H9 (cell line): ENCODE results near the gene FYN. TPM values are rescaled to one million over a fixed set of nuclear protein-coding genes. Genes with fewer than 3 reads are reported as not detected.

ENCODE experiments used
- DNase-seq: peaks from one replicate; pipeline ENCODE4 v3.0.0-alpha.2; 2017
- H2AFZ ChIP-seq: one replicate; pipeline ENCODE4 v1.6.1; 2013; ENCODE audit warnings: mild to moderate bottlenecking, low read length, control low read depth, moderate library complexity
- H2AK5ac ChIP-seq: 2 replicates; pipeline ENCODE4 v1.6.1; 2013; ENCODE audit warnings: low read length, control low read depth, mixed read lengths; ENCODE audit not compliant: insufficient read length
- H2BK120ac ChIP-seq: one replicate; pipeline ENCODE4 v1.6.1; 2013; ENCODE audit warnings: low read depth, mild to moderate bottlenecking, low read length, control low read depth, inconsistent platforms; ENCODE audit not compliant: poor library complexity, severe bottlenecking
- H2BK12ac ChIP-seq: 2 replicates; pipeline ENCODE4 v1.6.1; 2013; ENCODE audit warnings: low read length, control low read depth, mixed read lengths, low read depth; ENCODE audit not compliant: insufficient read length
- H2BK15ac ChIP-seq: 2 replicates; pipeline ENCODE4 v1.6.1; 2013; ENCODE audit warnings: low read depth, low read length, control low read depth
- H2BK20ac ChIP-seq: one replicate; pipeline ENCODE4 v1.6.1; 2013; ENCODE audit warnings: low read depth, mild to moderate bottlenecking, low read length, control low read depth, inconsistent platforms; ENCODE audit not compliant: poor library complexity, severe bottlenecking
- H2BK5ac ChIP-seq: 2 replicates; pipeline ENCODE4 v1.6.1; 2013; ENCODE audit warnings: low read length, control low read depth, mixed read lengths; ENCODE audit not compliant: insufficient read length
- H3K14ac ChIP-seq: 2 replicates; pipeline ENCODE4 v1.6.1; 2013; ENCODE audit warnings: low read length, control low read depth; ENCODE audit not compliant: insufficient read depth
- H3K18ac ChIP-seq: 2 replicates; pipeline ENCODE4 v1.6.1; 2013; ENCODE audit warnings: low read depth, mild to moderate bottlenecking, mixed read lengths, low read length, control low read depth; ENCODE audit not compliant: insufficient read length
- H3K23ac ChIP-seq: 2 replicates; pipeline ENCODE4 v1.6.1; 2013; ENCODE audit warnings: low read length, control low read depth, mixed read lengths, low read depth; ENCODE audit not compliant: insufficient read length
- H3K23me2 ChIP-seq: 2 replicates; pipeline ENCODE4 v1.6.1; 2013; ENCODE audit warnings: low read depth, mild to moderate bottlenecking, mixed read lengths, low read length, control low read depth; ENCODE audit not compliant: insufficient read length, poor library complexity, severe bottlenecking
- H3K27ac ChIP-seq: 2 replicates; pipeline ENCODE4 v1.5.1; 2013; ENCODE audit warnings: low read length, control low read depth, mixed read lengths, low read depth; ENCODE audit not compliant: insufficient read length
- H3K27me3 ChIP-seq: 2 replicates; pipeline ENCODE4 v1.6.1; 2013; ENCODE audit warnings: low read length, control low read depth, inconsistent platforms; ENCODE audit not compliant: insufficient read depth
- H3K4ac ChIP-seq: 2 replicates; pipeline ENCODE4 v1.6.1; 2013; ENCODE audit warnings: low read depth, mild to moderate bottlenecking, control low read depth, inconsistent platforms, low read length, moderate library complexity
- H3K4me1 ChIP-seq: 2 replicates; pipeline ENCODE4 v1.6.1; 2013; ENCODE audit warnings: low read length, control low read depth, inconsistent platforms; ENCODE audit not compliant: insufficient read depth
- H3K4me2 ChIP-seq: 2 replicates; pipeline ENCODE4 v1.6.1; 2013; ENCODE audit warnings: low read length, control low read depth, mixed read lengths; ENCODE audit not compliant: insufficient read length, insufficient read depth
- H3K56ac ChIP-seq: 2 replicates; pipeline ENCODE4 v1.6.1; 2013; ENCODE audit warnings: low read depth, mild to moderate bottlenecking, mixed read lengths, low read length, control low read depth; ENCODE audit not compliant: insufficient read length
- H3K79me1 ChIP-seq: 2 replicates; pipeline ENCODE4 v1.6.1; 2013; ENCODE audit warnings: low read depth, mild to moderate bottlenecking, moderate library complexity, low read length, control low read depth, inconsistent platforms; ENCODE audit not compliant: insufficient read depth, poor library complexity, severe bottlenecking
- H3K79me2 ChIP-seq: 2 replicates; pipeline ENCODE4 v1.6.1; 2013; ENCODE audit warnings: low read length, control low read depth, inconsistent platforms; ENCODE audit not compliant: insufficient read depth
- H3K9ac ChIP-seq: 2 replicates; pipeline ENCODE4 v1.6.1; 2013; ENCODE audit warnings: low read length, control low read depth, mixed read lengths; ENCODE audit not compliant: insufficient read length; ENCODE audit errors: extremely low read depth
- H3K9me3 ChIP-seq: one replicate; pipeline ENCODE4 v1.6.1; 2013; ENCODE audit warnings: low read depth, low read length, inconsistent platforms; ENCODE audit not compliant: control insufficient read depth
- H3T11ph ChIP-seq: one replicate; pipeline ENCODE4 v1.6.1; 2013; ENCODE audit warnings: mild to moderate bottlenecking, low read length, control low read depth, inconsistent platforms
- H4K20me1 ChIP-seq: one replicate; pipeline ENCODE4 v1.6.1; 2013; ENCODE audit not compliant: control insufficient read depth, insufficient read length, insufficient read depth
- H4K5ac ChIP-seq: 2 replicates; pipeline ENCODE4 v1.6.1; 2013; ENCODE audit warnings: low read depth, mild to moderate bottlenecking, mixed read lengths, low read length, control low read depth; ENCODE audit not compliant: insufficient read length
- H4K8ac ChIP-seq: replicated peaks from 2 replicates; pipeline ENCODE4 v1.6.1; 2013; ENCODE audit warnings: low read length, control low read depth, mixed read lengths, low read depth; ENCODE audit not compliant: insufficient read length
- H4K91ac ChIP-seq: 2 replicates; pipeline ENCODE4 v1.6.1; 2013; ENCODE audit warnings: low read depth, mild to moderate bottlenecking, moderate library complexity, mixed read lengths, low read length, control low read depth; ENCODE audit not compliant: insufficient read length
- H3K27ac Mint-ChIP-seq, 3 experiments: 2 replicates in 2 of 3; 3 replicates in 1 of 3; pipeline ENCODE4 v1.8.0; 2020 to 2021; ENCODE audit warnings: mixed read lengths in 3 of 3, mild to moderate bottlenecking in 1 of 3, moderate library complexity in 1 of 3
- H3K27me3 Mint-ChIP-seq: 2 replicates; pipeline ENCODE4 v1.8.0; 2021; ENCODE audit warnings: low read depth, mild to moderate bottlenecking, moderate library complexity, mixed read lengths
- H3K36me3 Mint-ChIP-seq, 3 experiments: 2 replicates in 2 of 3; 3 replicates in 1 of 3; pipeline ENCODE4 v1.8.0; 2020 to 2021; ENCODE audit warnings: low read depth in 3 of 3, mixed read lengths in 3 of 3; ENCODE audit not compliant: insufficient read depth in 1 of 3
- H3K4me1 Mint-ChIP-seq, 2 experiments: 2 replicates each; pipeline ENCODE4 v1.8.0; 2020; ENCODE audit warnings: mixed read lengths in 2 of 2
- H3K4me3 Mint-ChIP-seq, 2 experiments: 2 replicates in 1 of 2; 3 replicates in 1 of 2; pipeline ENCODE4 v1.8.0; 2020 to 2021; ENCODE audit warnings: mild to moderate bottlenecking in 2 of 2, mixed read lengths in 2 of 2, moderate library complexity in 1 of 2
- H3K9me3 Mint-ChIP-seq, 2 experiments: 2 replicates in 1 of 2; 3 replicates in 1 of 2; pipeline ENCODE4 v1.8.0; 2020; ENCODE audit warnings: mild to moderate bottlenecking in 2 of 2, mixed read lengths in 2 of 2, moderate library complexity in 1 of 2
- WGBS: extraction: QIAGEN DNeasy Blood & Tissue Kit; methylation state at CpG from one replicate; pipeline ENCODE4 v1.1.7; 2013; ENCODE audit warnings: missing lambda C conversion rate, low lambda C conversion rate, mixed read lengths; ENCODE audit not compliant: insufficient read length; ENCODE audit errors: extremely low coverage; 5-methylcytosine and 5-hydroxymethylcytosine counted together
- total RNA-seq: library from RNA; stranded (reverse); gene quantifications from 2 replicates; pipeline ENCODE4 v1.2.1, GENCODE V29; 2021
- TF ChIP-seq, protein P1 (sequence below): fragments of 200-600 bp; sonication (generic); conservative IDR thresholded peaks from 3 replicates; pipeline ENCODE4 v1.8.0; 2021; ENCODE audit warnings: antibody characterized with exemption, mild to moderate bottlenecking

Gene FYN
- total RNA-seq, 1 experiment from 2014 or later: 64.8 TPM

DNA sequence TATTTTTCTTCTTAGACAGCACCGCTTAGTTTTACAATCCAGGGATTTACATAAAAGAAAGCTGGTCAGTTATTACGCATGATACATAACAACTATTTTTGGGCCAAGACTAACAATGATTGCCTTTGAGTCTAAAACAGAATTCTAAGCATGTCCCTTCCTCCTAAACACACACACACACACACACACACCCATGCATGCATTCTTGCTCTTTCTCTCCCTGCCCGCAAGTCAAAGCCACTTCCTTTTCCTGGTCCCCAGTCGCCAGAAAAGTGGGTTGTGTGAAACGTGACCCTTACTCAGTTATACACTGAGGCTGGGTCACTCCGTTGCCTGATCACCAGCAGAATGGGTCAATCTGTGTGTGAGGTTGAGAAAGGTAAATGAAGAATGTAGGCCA is 31.4 kb downstream of the FYN start:
- H2BK15ac ChIP-seq: no peak overlapping the region
- no peaks in the 10 kb centered on the region for H3K79me1 ChIP-seq
- H3K9ac ChIP-seq: no peak overlapping the region
- no peak overlapping the region for H2BK120ac ChIP-seq
- Mint-ChIP-seq H3K4me1 (peaks cover 30% of the 10 kb centered on the region in 2 experiments), H3K36me3 (0 out of 7 replicates have a peak, but pooled peaks cover 0 to 3% (median 0%) of the 10 kb centered on the region in 3 experiments), H3K27me3 (no peaks in the 10 kb centered on the region), H3K9me3 (no peaks in the 10 kb centered on the region), H3K4me3 (no peak overlapping the region), H3K27ac (no peak overlapping the region)
- H4K20me1 ChIP-seq: no peaks in the 10 kb centered on the region
- no CpG with 5 or more reads among the region's 6 CpGs for WGBS
- H3K4me2 ChIP-seq: no peak overlapping the region
- no peak overlapping the region for H4K8ac ChIP-seq
- H2BK5ac ChIP-seq: no peak overlapping the region
- no peak overlapping the region for H3T11ph ChIP-seq
- H2AFZ ChIP-seq: no peak overlapping the region
- H3K4me1 ChIP-seq: peaks cover 21% of the 10 kb centered on the region
- H3K23me2 ChIP-seq: no peaks in the 10 kb centered on the region
- H3K27ac ChIP-seq: no peak overlapping the region
- H2BK12ac ChIP-seq: no peak overlapping the region
- DNase-seq: no peak
- H2AK5ac ChIP-seq: no peak overlapping the region
- no peak overlapping the region for H3K56ac ChIP-seq
- H4K91ac ChIP-seq: no peak overlapping the region
- no peak overlapping the region for H3K23ac ChIP-seq
- H3K18ac ChIP-seq: peak overlapping the region; percentile 16
- H2BK20ac ChIP-seq: no peak overlapping the region
- H4K5ac ChIP-seq: no peak overlapping the region
- H3K27me3 ChIP-seq: no peaks in the 10 kb centered on the region
- TF ChIP-seq, protein P1, sequence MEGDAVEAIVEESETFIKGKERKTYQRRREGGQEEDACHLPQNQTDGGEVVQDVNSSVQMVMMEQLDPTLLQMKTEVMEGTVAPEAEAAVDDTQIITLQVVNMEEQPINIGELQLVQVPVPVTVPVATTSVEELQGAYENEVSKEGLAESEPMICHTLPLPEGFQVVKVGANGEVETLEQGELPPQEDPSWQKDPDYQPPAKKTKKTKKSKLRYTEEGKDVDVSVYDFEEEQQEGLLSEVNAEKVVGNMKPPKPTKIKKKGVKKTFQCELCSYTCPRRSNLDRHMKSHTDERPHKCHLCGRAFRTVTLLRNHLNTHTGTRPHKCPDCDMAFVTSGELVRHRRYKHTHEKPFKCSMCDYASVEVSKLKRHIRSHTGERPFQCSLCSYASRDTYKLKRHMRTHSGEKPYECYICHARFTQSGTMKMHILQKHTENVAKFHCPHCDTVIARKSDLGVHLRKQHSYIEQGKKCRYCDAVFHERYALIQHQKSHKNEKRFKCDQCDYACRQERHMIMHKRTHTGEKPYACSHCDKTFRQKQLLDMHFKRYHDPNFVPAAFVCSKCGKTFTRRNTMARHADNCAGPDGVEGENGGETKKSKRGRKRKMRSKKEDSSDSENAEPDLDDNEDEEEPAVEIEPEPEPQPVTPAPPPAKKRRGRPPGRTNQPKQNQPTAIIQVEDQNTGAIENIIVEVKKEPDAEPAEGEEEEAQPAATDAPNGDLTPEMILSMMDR: no peak
- no peaks in the 10 kb centered on the region for H3K9me3 ChIP-seq
- peaks cover 2% of the 10 kb centered on the region; the same call in 1 of the 2 replicates for H3K79me2 ChIP-seq
- peak overlapping the region; percentile 32; the same call in 1 of the 2 replicates for H3K14ac ChIP-seq
- no peak overlapping the region for H3K4ac ChIP-seq
